22Rv1 (cell line): ENCODE measurements around the gene MT1B.

Experiments used
- CTCF ChIP-seq: fragments of 450-650 bp; IDR thresholded peaks from 2 replicates; pipeline ENCODE4 v1.5.1; 2017; ENCODE audit warnings: mild to moderate bottlenecking
- ZFX ChIP-seq: fragments of 450-650 bp; IDR thresholded peaks from 2 replicates; pipeline ENCODE4 v1.6.1; 2017; ENCODE audit warnings: antibody characterized with exemption, borderline replicate concordance

DNA sequence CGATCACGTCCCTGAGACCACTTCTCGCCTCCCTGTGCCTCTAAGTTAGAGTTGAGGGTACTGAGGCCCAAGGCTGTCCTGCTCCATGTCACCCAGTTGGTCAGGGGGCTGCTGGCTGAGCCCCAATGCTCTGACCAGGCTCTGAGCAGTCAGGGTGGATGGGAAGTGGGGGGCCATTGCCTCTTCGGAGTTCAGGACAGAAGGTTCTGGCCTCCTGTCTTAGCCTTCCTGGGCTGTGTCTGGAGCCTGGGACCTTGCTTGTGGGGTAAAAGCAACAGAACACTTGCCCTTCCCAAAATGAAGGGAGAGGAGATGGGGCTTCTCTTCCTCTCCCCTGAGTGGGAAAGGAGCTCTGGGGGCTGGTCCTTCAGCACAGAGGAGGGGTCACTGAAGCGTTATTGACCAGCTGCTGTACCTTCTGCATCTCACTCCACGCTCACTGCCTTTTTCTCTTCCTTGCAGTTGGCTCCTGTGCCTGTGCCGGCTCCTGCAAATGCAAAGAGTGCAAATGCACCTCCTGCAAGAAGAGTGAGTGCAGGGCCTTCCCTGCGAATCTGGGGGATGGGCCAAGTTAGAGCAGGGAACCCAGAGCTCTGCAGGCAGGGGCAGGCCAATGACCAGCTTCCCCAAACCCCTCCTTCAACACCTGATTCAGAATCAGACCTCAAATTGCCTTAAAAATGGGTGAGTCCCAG, 31.2 kb downstream of the MT1B start:
- TF ChIP-seq CTCF (no peak), ZFX (no peak)
